WTC11 (cell line): Measurements from ENCODE around the gene C1orf167. TPM values are rescaled to one million over a fixed set of nuclear protein-coding genes. Genes with fewer than 3 reads are reported as not detected.

ENCODE experiments used
- ATAC-seq: fragments of 200-7000 bp; cut with Tn5 transposase; 2 replicates; pipeline ENCODE4 v1.10.0; 2021; ENCODE audit warnings: mild to moderate bottlenecking, moderate library complexity
- CTCF ChIA-PET: fragments of 300-600 bp; sonication (Branson Sonifier 250); formaldehyde crosslinking; loops from one replicate; lab custom pipeline; 2021; ENCODE audit warnings: antibody characterized with exemption; lab: Charles Lee
- POLR2A ChIA-PET: fragments of 350-600 bp; sonication (Branson Sonifier 250); formaldehyde crosslinking; loops from one replicate; lab custom pipeline; 2021; ENCODE audit warnings: antibody characterized with exemption; lab: Charles Lee
- DNase-seq: peaks from one replicate; pipeline ENCODE4 v3.0.0; 2021; ENCODE audit warnings: low spot score
- H3K27ac Mint-ChIP-seq: 2 replicates; pipeline ENCODE4 v1.8.0; 2021; ENCODE audit warnings: mixed read lengths
- H3K27me3 Mint-ChIP-seq: 2 replicates; pipeline ENCODE4 v1.8.0; 2021; ENCODE audit warnings: low read depth, mild to moderate bottlenecking, moderate library complexity, mixed read lengths
- H3K36me3 Mint-ChIP-seq: 2 replicates; pipeline ENCODE4 v1.8.0; 2021; ENCODE audit warnings: mixed read lengths
- H3K4me1 Mint-ChIP-seq: 2 replicates; pipeline ENCODE4 v1.8.0; 2022; ENCODE audit warnings: mixed read lengths
- H3K4me3 Mint-ChIP-seq: 2 replicates; pipeline ENCODE4 v1.8.0; 2021; ENCODE audit warnings: mild to moderate bottlenecking, moderate library complexity, mixed read lengths
- H3K9me3 Mint-ChIP-seq: 2 replicates; pipeline ENCODE4 v1.8.0; 2021; ENCODE audit warnings: mixed read lengths
- ATF1 ChIP-seq: sonication (generic); formaldehyde crosslinking; IDR thresholded peaks from 2 replicates; pipeline ENCODE4 v1.8.1; 2023; ENCODE audit warnings: mild to moderate bottlenecking, moderate library complexity, missing genetic modification reagents
- ETV6 ChIP-seq: sonication (generic); formaldehyde crosslinking; IDR thresholded peaks from 2 replicates; pipeline ENCODE4 v1.8.1; 2022; ENCODE audit warnings: mild to moderate bottlenecking, missing genetic modification reagents
- FOXP1 ChIP-seq: sonication (generic); formaldehyde crosslinking; IDR thresholded peaks from 2 replicates; pipeline ENCODE4 v1.8.0; 2022; ENCODE audit warnings: missing genetic modification reagents, mild to moderate bottlenecking, moderate library complexity, borderline replicate concordance
- FOXP4 ChIP-seq: sonication (generic); formaldehyde crosslinking; IDR thresholded peaks from 2 replicates; pipeline ENCODE4 v1.8.0; 2022; ENCODE audit warnings: mild to moderate bottlenecking, missing genetic modification reagents
- GRHL2 ChIP-seq: fragments of 250-450 bp; sonication (Bioruptor Pico); IDR thresholded peaks from 2 replicates; pipeline ENCODE4 v1.8.0; 2022; ENCODE audit warnings: mild to moderate bottlenecking, moderate library complexity; ENCODE audit not compliant: insufficient replicate concordance, severe bottlenecking
- HMGA2 ChIP-seq: fragments of 250-450 bp; sonication (Bioruptor Pico); IDR thresholded peaks from 2 replicates; pipeline ENCODE4 v1.4.0; 2021; ENCODE audit warnings: mild to moderate bottlenecking, moderate library complexity
- KAT7 ChIP-seq: sonication (generic); formaldehyde crosslinking; IDR thresholded peaks from 2 replicates; pipeline ENCODE4 v1.8.1; 2023; ENCODE audit warnings: missing genetic modification reagents, mild to moderate bottlenecking, borderline replicate concordance
- OVOL2 ChIP-seq: fragments of 250-450 bp; sonication (Bioruptor Pico); IDR thresholded peaks from 2 replicates; pipeline ENCODE4 v1.9.0; 2021; ENCODE audit warnings: mild to moderate bottlenecking, borderline replicate concordance
- RORB ChIP-seq: fragments of 250-450 bp; sonication (Bioruptor Pico); IDR thresholded peaks from 2 replicates; pipeline ENCODE4 v1.9.0; 2021; ENCODE audit warnings: mild to moderate bottlenecking
- TEAD1 ChIP-seq: sonication (generic); formaldehyde crosslinking; IDR thresholded peaks from 2 replicates; pipeline ENCODE4 v1.8.0; 2022; ENCODE audit warnings: mild to moderate bottlenecking, missing genetic modification reagents
- USF2 ChIP-seq: sonication (generic); formaldehyde crosslinking; IDR thresholded peaks from 2 replicates; pipeline ENCODE4 v1.8.1; 2023; ENCODE audit warnings: mild to moderate bottlenecking, missing genetic modification reagents, moderate library complexity
- ZNF317 ChIP-seq: sonication (generic); formaldehyde crosslinking; IDR thresholded peaks from 2 replicates; pipeline ENCODE4 v1.8.1; 2023; ENCODE audit warnings: low read depth, mild to moderate bottlenecking, moderate library complexity, missing genetic modification reagents, borderline replicate concordance
- ZNF416 ChIP-seq: fragments of 250-450 bp; sonication (Bioruptor Pico); IDR thresholded peaks from 2 replicates; pipeline ENCODE4 v1.9.0; 2021; ENCODE audit warnings: mild to moderate bottlenecking, inconsistent platforms
- total RNA-seq: library from RNA; stranded (reverse); gene quantifications from 3 replicates; pipeline ENCODE4 v1.2.3, GENCODE V29; 2021
- TF ChIP-seq, protein P1 (sequence below): sonication (generic); formaldehyde crosslinking; IDR thresholded peaks from 2 replicates; pipeline ENCODE4 v1.8.1; 2023; ENCODE audit warnings: mild to moderate bottlenecking, moderate library complexity, missing genetic modification reagents

Gene C1orf167
- total RNA-seq, 1 experiment from 2014 or later, result 1.2 TPM

GRCh38 chr1:11728126-11728806 lies 33.7 kb upstream of the C1orf167 start:
- no peak overlapping the region for H3K27ac Mint-ChIP-seq
- ATAC-seq (no peak), DNase-seq (no peak)
- ChIA-PET POLR2A (no interaction called here), CTCF (interaction anchor here (1.2 kb wide), 2 partner anchors 8 to 64 kb away, joined by 3 read pairs; partner anchors contain the start of gene FBXO6)
- no peaks in the 10 kb centered on the region for H3K27me3 Mint-ChIP-seq
- peaks cover 53% of the 10 kb centered on the region for H3K4me1 Mint-ChIP-seq
- H3K36me3 Mint-ChIP-seq, result no peaks in the 10 kb centered on the region
- no peak overlapping the region for H3K4me3 Mint-ChIP-seq
- no peaks in the 10 kb centered on the region for H3K9me3 Mint-ChIP-seq
- TF ChIP-seq ZNF416 (no peak), TEAD1 (CRISPR knock-in tag) (no peak), HMGA2 (no peak)

- H3K36me3 Mint-ChIP-seq, result no peaks in the 10 kb centered on the region
These were observed 32.9 kb upstream of the C1orf167 start for GRCh38 chr1:11729155-11729497.

DNA sequence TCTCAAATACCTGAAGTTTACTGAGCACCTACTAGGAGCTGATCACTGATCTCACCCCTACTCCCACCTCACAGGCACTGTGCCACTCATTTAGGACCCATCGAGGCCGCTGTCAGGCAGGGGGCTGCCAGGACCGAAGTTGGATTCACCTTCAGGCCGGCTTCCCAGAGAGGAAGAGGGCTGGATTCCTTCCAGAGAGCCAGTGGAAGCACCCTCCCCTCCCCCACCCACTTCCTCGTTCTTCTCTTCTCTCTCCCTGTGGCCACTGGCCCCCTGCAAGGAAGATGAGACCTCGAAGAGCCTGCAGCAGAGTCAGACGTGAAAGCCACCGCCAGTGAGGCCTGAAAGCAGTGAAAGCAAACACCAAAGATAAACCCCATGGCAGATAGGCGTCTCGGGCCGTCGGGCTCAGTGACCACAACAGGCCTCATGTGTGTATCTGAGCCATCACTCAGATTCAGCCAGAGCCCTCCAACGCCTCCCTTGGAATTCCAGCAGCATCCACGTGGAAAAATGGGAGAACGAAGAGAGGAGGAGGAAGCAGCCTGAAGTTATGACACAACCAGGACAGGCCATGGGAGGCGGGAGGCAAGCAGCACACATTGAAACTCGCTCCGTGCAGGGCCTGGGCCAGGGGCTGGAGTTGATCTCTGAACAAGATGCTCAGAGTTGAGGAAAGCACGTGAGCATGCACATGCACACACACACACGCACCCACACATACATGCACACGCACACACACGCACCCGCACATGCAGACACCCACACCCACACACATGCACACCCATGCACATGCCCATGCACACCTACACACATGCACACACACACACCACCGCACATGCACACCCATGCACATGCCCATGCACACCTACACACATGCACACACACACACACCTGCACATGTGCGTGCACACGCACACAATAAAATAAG lies 32.2 kb upstream of the C1orf167 start:
- Mint-ChIP-seq H3K27ac (peak overlapping the region; percentile 55), H3K27me3 (no peaks in the 10 kb centered on the region), H3K9me3 (no peaks in the 10 kb centered on the region), H3K36me3 (no peaks in the 10 kb centered on the region), H3K4me1 (peaks cover 49% of the 10 kb centered on the region), H3K4me3 (no peak overlapping the region)
- ChIA-PET CTCF (interaction anchor here (1.2 to 1.6 kb wide), 3 partner anchors 10 to 66 kb away, joined by 3 to 7 read pairs (median 3); partner anchors contain the start of gene FBXO6), POLR2A (interaction anchor here (0.7 kb wide), 1 partner anchor 43 kb away, joined by 3 read pairs; no protein-coding TSS in a partner anchor)
- no peak for ATAC-seq
- DNase-seq, result no peak
- TF ChIP-seq, protein P1, sequence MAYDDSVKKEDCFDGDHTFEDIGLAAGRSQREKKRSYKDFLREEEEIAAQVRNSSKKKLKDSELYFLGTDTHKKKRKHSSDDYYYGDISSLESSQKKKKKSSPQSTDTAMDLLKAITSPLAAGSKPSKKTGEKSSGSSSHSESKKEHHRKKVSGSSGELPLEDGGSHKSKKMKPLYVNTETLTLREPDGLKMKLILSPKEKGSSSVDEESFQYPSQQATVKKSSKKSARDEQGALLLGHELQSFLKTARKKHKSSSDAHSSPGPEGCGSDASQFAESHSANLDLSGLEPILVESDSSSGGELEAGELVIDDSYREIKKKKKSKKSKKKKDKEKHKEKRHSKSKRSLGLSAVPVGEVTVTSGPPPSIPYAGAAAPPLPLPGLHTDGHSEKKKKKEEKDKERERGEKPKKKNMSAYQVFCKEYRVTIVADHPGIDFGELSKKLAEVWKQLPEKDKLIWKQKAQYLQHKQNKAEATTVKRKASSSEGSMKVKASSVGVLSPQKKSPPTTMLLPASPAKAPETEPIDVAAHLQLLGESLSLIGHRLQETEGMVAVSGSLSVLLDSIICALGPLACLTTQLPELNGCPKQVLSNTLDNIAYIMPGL, result no peak
- TF ChIP-seq RORB (CRISPR knock-in tag) (no peak), GRHL2 (CRISPR knock-in tag) (no peak), ETV6 (CRISPR knock-in tag) (peak; percentile 91)

More at GRCh38 chr1:11729155-11729497, 32.9 kb upstream of the C1orf167 start:
- DNase-seq (no peak), ATAC-seq (no peak)
- Mint-ChIP-seq H3K4me1 (peaks cover 53% of the 10 kb centered on the region), H3K9me3 (no peaks in the 10 kb centered on the region), H3K27me3 (no peaks in the 10 kb centered on the region), H3K4me3 (no peak overlapping the region), H3K27ac (no peak overlapping the region)
- no peak for TF ChIP-seq FOXP1 (CRISPR knock-in tag)
- TF ChIP-seq ATF1 (CRISPR knock-in tag), result no peak
- TF ChIP-seq ZNF317 (CRISPR knock-in tag), result no peak
- TF ChIP-seq OVOL2 (CRISPR knock-in tag), result no peak
- TF ChIP-seq KAT7 (CRISPR knock-in tag), result no peak
- no peak for TF ChIP-seq FOXP4
- no peak for TF ChIP-seq USF2
- ChIA-PET CTCF (interaction anchor here (1.2 kb wide), 2 partner anchors 9 to 65 kb away, joined by 3 read pairs; partner anchors contain the start of gene FBXO6), POLR2A (no interaction called here)
